Astrocyte (in vitro differentiated cells and primary cell): Measurements from ENCODE around the gene LYSMD2. TPM values are rescaled to one million over a fixed set of nuclear protein-coding genes. Genes with fewer than 3 reads are reported as not detected.

Experiments
- DNase-seq: peaks from one replicate; pipeline ENCODE4 v3.0.0-alpha.2; 2010; ENCODE audit warnings: low read depth
- FAIRE-seq: peaks from 2 replicates; lab custom pipeline; 2011; peaks lifted over from hg19 to GRCh38; lab: Jason Lieb, UNC
- H2AFZ ChIP-seq: 2 replicates; pipeline ENCODE4 v1.6.0; 2012; ENCODE audit warnings: low read depth, low read length, inconsistent platforms
- H3K27ac ChIP-seq: 2 replicates; pipeline ENCODE4 v1.5.1; 2011; ENCODE audit warnings: low read depth, low read length, inconsistent platforms
- H3K27me3 ChIP-seq: 2 replicates; pipeline ENCODE4 v1.6.0; 2011; ENCODE audit warnings: low read length, inconsistent platforms; ENCODE audit not compliant: insufficient read depth
- H3K36me3 ChIP-seq: 2 replicates; pipeline ENCODE4 v1.5.1; 2011; ENCODE audit warnings: low read length, inconsistent platforms; ENCODE audit not compliant: insufficient read depth
- H3K4me1 ChIP-seq: 2 replicates; pipeline ENCODE4 v1.5.1; 2011; ENCODE audit warnings: low read length, inconsistent platforms; ENCODE audit not compliant: insufficient read depth
- H3K4me2 ChIP-seq: 2 replicates; pipeline ENCODE4 v1.6.0; 2012; ENCODE audit warnings: low read length, inconsistent platforms
- H3K4me3 ChIP-seq: 2 replicates; pipeline ENCODE4 v1.5.1; 2011; ENCODE audit warnings: low read depth, mild to moderate bottlenecking, low read length, inconsistent platforms; ENCODE audit not compliant: insufficient read depth
- H3K79me2 ChIP-seq: 2 replicates; pipeline ENCODE4 v1.6.0; 2012; ENCODE audit warnings: mild to moderate bottlenecking, low read length, inconsistent platforms; ENCODE audit not compliant: insufficient read depth
- H3K9ac ChIP-seq: 2 replicates; pipeline ENCODE4 v1.6.0; 2012; ENCODE audit warnings: mild to moderate bottlenecking, low read length, inconsistent platforms
- H3K9me3 ChIP-seq: 2 replicates; pipeline ENCODE4 v1.5.1; 2012; ENCODE audit warnings: low read depth, mild to moderate bottlenecking, low read length, inconsistent platforms; ENCODE audit not compliant: insufficient read depth
- H4K20me1 ChIP-seq: 2 replicates; pipeline ENCODE4 v1.6.0; 2012; ENCODE audit warnings: low read length, inconsistent platforms; ENCODE audit not compliant: insufficient read depth
- H3K27ac Mint-ChIP-seq: one replicate; pipeline ENCODE4 v1.8.0; 2021; ENCODE audit warnings: mild to moderate bottlenecking, mixed read lengths; ENCODE audit not compliant: unreplicated experiment
- H3K27me3 Mint-ChIP-seq: one replicate; pipeline ENCODE4 v1.8.0; 2021; ENCODE audit warnings: low read depth, mixed read lengths; ENCODE audit not compliant: unreplicated experiment
- H3K36me3 Mint-ChIP-seq: one replicate; pipeline ENCODE4 v1.8.0; 2021; ENCODE audit warnings: low read depth, mixed read lengths; ENCODE audit not compliant: unreplicated experiment
- H3K4me1 Mint-ChIP-seq: one replicate; pipeline ENCODE4 v1.8.0; 2021; ENCODE audit warnings: low read depth, mixed read lengths; ENCODE audit not compliant: unreplicated experiment
- H3K4me3 Mint-ChIP-seq: one replicate; pipeline ENCODE4 v1.8.0; 2021; ENCODE audit warnings: mild to moderate bottlenecking, moderate library complexity, mixed read lengths; ENCODE audit not compliant: unreplicated experiment
- H3K9me3 Mint-ChIP-seq: one replicate; pipeline ENCODE4 v1.8.0; 2021; ENCODE audit warnings: mild to moderate bottlenecking, mixed read lengths; ENCODE audit not compliant: unreplicated experiment
- CTCF ChIP-seq: IDR thresholded peaks from 2 replicates; pipeline ENCODE4 v1.5.1; 2011; ENCODE audit warnings: low read depth, mild to moderate bottlenecking, inconsistent platforms, low read length, moderate library complexity; ENCODE audit not compliant: insufficient read depth
- EZH2 ChIP-seq: IDR thresholded peaks from 2 replicates; pipeline ENCODE4 v1.6.1; 2012; ENCODE audit warnings: mild to moderate bottlenecking, low read length, inconsistent platforms; ENCODE audit not compliant: insufficient read depth
- total RNA-seq: library from RNA; stranded (reverse); gene quantifications from 2 replicates; pipeline ENCODE4 v1.2.1, GENCODE V29; 2021

LYSMD2 gene
- total RNA-seq, 1 donor from 2014 or later, result 3.4 TPM

GRCh38 chr15:51756482-51756881 is 19.0 kb upstream of the LYSMD2 start:
- H3K4me1 ChIP-seq, result peaks cover 17% of the 10 kb centered on the region
- H3K4me2 ChIP-seq, result no peak overlapping the region
- H3K27ac Mint-ChIP-seq, result no peak overlapping the region
- H3K9me3 ChIP-seq, result no peaks in the 10 kb centered on the region
- H3K27me3 Mint-ChIP-seq, result peaks cover 10% of the 10 kb centered on the region
- H3K27ac ChIP-seq, result no peak overlapping the region
- no peak for TF ChIP-seq CTCF
- no peak for TF ChIP-seq EZH2
- H3K4me1 Mint-ChIP-seq, result peaks cover 4% of the 10 kb centered on the region
- H3K9ac ChIP-seq, result no peak overlapping the region
- no peaks in the 10 kb centered on the region for H3K36me3 ChIP-seq
- DNase-seq (no peak), FAIRE-seq (no peak)
- H3K4me3 Mint-ChIP-seq, result no peak overlapping the region
- no peaks in the 10 kb centered on the region for H3K9me3 Mint-ChIP-seq
- H4K20me1 ChIP-seq, result peaks cover 11% of the 10 kb centered on the region
- H3K27me3 ChIP-seq, result peaks cover 5% of the 10 kb centered on the region
- no peaks in the 10 kb centered on the region for H3K36me3 Mint-ChIP-seq
- no peak overlapping the region for H3K4me3 ChIP-seq
- no peaks in the 10 kb centered on the region for H3K79me2 ChIP-seq
- no peak overlapping the region for H2AFZ ChIP-seq

- no peak overlapping the region for H2AFZ ChIP-seq
- DNase-seq (no peak), FAIRE-seq (no peak)
- H3K27ac ChIP-seq, result no peak overlapping the region
- no peak overlapping the region for H3K4me3 ChIP-seq
- H3K9ac ChIP-seq, result no peak overlapping the region
- no peak overlapping the region for H3K4me3 Mint-ChIP-seq
- TF ChIP-seq EZH2 (no peak), CTCF (no peak)
- no peaks in the 10 kb centered on the region for H3K36me3 ChIP-seq
- no peaks in the 10 kb centered on the region for H3K9me3 Mint-ChIP-seq
- peaks cover 8% of the 10 kb centered on the region for H3K27me3 ChIP-seq
- no peaks in the 10 kb centered on the region for H3K79me2 ChIP-seq
- no peaks in the 10 kb centered on the region for H3K9me3 ChIP-seq
- peaks cover 17% of the 10 kb centered on the region for H3K4me1 ChIP-seq
- H3K4me1 Mint-ChIP-seq, result peaks cover 4% of the 10 kb centered on the region
- H3K4me2 ChIP-seq, result no peak overlapping the region
- H3K36me3 Mint-ChIP-seq, result no peaks in the 10 kb centered on the region
- peaks cover 13% of the 10 kb centered on the region for H3K27me3 Mint-ChIP-seq
- H3K27ac Mint-ChIP-seq, result no peak overlapping the region
- peaks cover 11% of the 10 kb centered on the region for H4K20me1 ChIP-seq
These were observed 18.3 kb upstream of the LYSMD2 start for GRCh38 chr15:51755790-51756189.

- no peak for DNase-seq
These were observed 16.8 kb upstream of the LYSMD2 start for GRCh38 chr15:51754267-51754666.

More at GRCh38 chr15:51754267-51754666, 16.8 kb upstream of the LYSMD2 start:
- Mint-ChIP-seq H3K9me3 (no peaks in the 10 kb centered on the region), H3K4me3 (no peak overlapping the region), H3K27me3 (peaks cover 28% of the 10 kb centered on the region), H3K4me1 (peaks cover 4% of the 10 kb centered on the region), H3K27ac (no peak overlapping the region), H3K36me3 (no peaks in the 10 kb centered on the region)
- Histone ChIP-seq H4K20me1 (peaks cover 11% of the 10 kb centered on the region), H3K79me2 (no peaks in the 10 kb centered on the region), H3K4me3 (no peak overlapping the region), H3K27ac (no peak overlapping the region), H3K4me2 (no peak overlapping the region), H2AFZ (no peak overlapping the region), H3K9ac (no peak overlapping the region), H3K27me3 (peaks cover 23% of the 10 kb centered on the region), H3K4me1 (peaks cover 14% of the 10 kb centered on the region), H3K9me3 (no peaks in the 10 kb centered on the region), H3K36me3 (no peaks in the 10 kb centered on the region)
- TF ChIP-seq EZH2 (no peak), CTCF (no peak)
- no peak for FAIRE-seq
